Lung (tissue), 12 donors: ENCODE data around the gene ANKRD6. TPM values are rescaled to one million over a fixed set of nuclear protein-coding genes. Genes with fewer than 3 reads are reported as not detected.

Experiments used
- ATAC-seq: fragments of 200-7000 bp; cut with Tn5 transposase; one replicate; pipeline ENCODE4 v1.9.1; 2020; ENCODE audit warnings: moderate number of reproducible peaks; ENCODE audit not compliant: insufficient read depth, low FRiP score
- DNase-seq, 3 donors: peaks; one replicate each; pipeline ENCODE4 v3.0.0-alpha.2; 2013 to 2017
- H3K27ac ChIP-seq, 2 donors: one replicate each; pipeline ENCODE4 v1.5.1; 2013; ENCODE audit warnings: mild to moderate bottlenecking in 2 of 2, moderate library complexity in 2 of 2, control low read depth in 1 of 2, inconsistent platforms in 1 of 2, low read depth in 1 of 2, low read length in 1 of 2
- H3K27me3 ChIP-seq, 3 donors: one replicate each; pipeline ENCODE4 v1.5.1; 2013; ENCODE audit warnings: low read length in 2 of 3; ENCODE audit not compliant: control insufficient read depth in 3 of 3, insufficient read depth in 3 of 3
- H3K36me3 ChIP-seq, 4 donors: one replicate each; pipeline ENCODE4 v1.5.1; 2013; ENCODE audit warnings: low read length in 4 of 4, mild to moderate bottlenecking in 1 of 4, moderate library complexity in 1 of 4; ENCODE audit not compliant: control insufficient read depth in 4 of 4, insufficient read depth in 4 of 4
- H3K4me1 ChIP-seq, 5 donors: one replicate each; pipeline ENCODE4 v1.5.1; 2013; ENCODE audit warnings: low read length in 5 of 5, mild to moderate bottlenecking in 2 of 5, moderate library complexity in 1 of 5; ENCODE audit not compliant: control insufficient read depth in 5 of 5, insufficient read depth in 5 of 5
- H3K4me3 ChIP-seq: one replicate; pipeline ENCODE4 v1.5.1; 2013; ENCODE audit warnings: mild to moderate bottlenecking, control low read depth, moderate library complexity
- H3K9ac ChIP-seq, 2 donors: one replicate each; pipeline ENCODE4 v1.5.1; 2013; ENCODE audit warnings: low read length in 2 of 2, control low read depth in 1 of 2; ENCODE audit not compliant: insufficient read depth in 1 of 2
- H3K9me3 ChIP-seq, 4 donors: one replicate each; pipeline ENCODE4 v1.5.1; 2013; ENCODE audit warnings: low read length in 3 of 4, mild to moderate bottlenecking in 1 of 4, moderate library complexity in 1 of 4; ENCODE audit not compliant: control insufficient read depth in 4 of 4, insufficient read depth in 3 of 4
- WGBS, 2 donors: extraction: QIAGEN DNeasy Blood & Tissue Kit; methylation state at CpG; one replicate each; pipeline ENCODE4 v1.1.7; 2013; 5-methylcytosine and 5-hydroxymethylcytosine counted together
- polyA plus RNA-seq, 2 donors: library from polyadenylated mRNA; stranded (reverse); fragments of 200-250 nt; gene quantifications; one replicate each; pipeline ENCODE4 v1.2.1, GENCODE V29; 2013
- total RNA-seq, 2 donors: library from RNA; depleted of rRNA in 1 of 2; stranded (reverse); fragments of >200 nt in 1 of 2; gene quantifications; one replicate each; pipeline ENCODE4 v1.2.1, GENCODE V29; 2014 to 2021
- TF ChIP-seq, protein P1 (sequence below): IDR thresholded peaks from 2 replicates; pipeline ENCODE4 v1.5.1; 2012; ENCODE audit warnings: mild to moderate bottlenecking; ENCODE audit errors: control extremely low read depth, extremely low read depth
- donor health status: control.
- donor health status: control.
- donor health status: Bipolar disorder and iron deficiency.
- donor health status: healthy.
- donor health status: DM: yes; HTN: yes; CAD: no.

ANKRD6 gene
- total and polyA plus RNA-seq, 4 donors, result 4.4 to 29.4 (median 16.0) TPM

DNA sequence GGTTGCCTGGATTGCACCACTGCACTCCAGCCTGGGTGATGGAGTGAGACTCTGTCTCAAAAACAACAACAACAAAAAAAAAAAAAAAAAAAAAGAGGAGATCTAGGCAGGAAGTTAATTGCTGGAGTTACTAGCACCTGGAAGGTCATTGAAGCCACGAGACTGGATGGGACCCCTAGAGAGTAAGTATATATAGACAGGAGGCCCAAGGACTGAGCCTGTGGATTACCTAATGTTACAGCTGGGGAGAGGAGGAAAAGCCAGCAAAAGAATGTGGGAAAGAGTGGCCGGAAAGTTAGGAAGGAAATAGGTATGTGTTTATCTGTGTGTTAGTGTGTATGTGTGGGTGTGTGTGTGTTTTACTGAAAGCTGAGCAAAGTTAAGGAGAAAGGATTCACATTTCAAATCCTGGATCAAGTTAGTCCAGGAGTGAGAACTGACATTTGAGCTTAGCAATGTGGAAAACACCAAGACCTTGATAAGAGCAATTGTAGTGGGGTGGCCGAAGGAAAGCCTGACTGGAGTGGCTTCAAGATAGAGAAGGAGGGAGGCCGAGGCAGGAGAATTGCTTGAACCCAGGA lies 38.4 kb downstream of the ANKRD6 start:
- Histone ChIP-seq H3K4me1 (peaks cover 0 to 4% (median 0%) of the 10 kb centered on the region in 5 donors), H3K9ac (no peak overlapping the region), H3K27ac (no peak overlapping the region), H3K4me3 (no peak overlapping the region), H3K36me3 (no peaks in the 10 kb centered on the region), H3K9me3 (no peaks in the 10 kb centered on the region), H3K27me3 (no peaks in the 10 kb centered on the region)
- DNase-seq (peak in 1 of 3 donors; percentile 10), ATAC-seq (no peak)
- WGBS, 2 donors, result 66 to 83% methylated on average over 4 of the region's 4 CpGs
- TF ChIP-seq, protein P1, sequence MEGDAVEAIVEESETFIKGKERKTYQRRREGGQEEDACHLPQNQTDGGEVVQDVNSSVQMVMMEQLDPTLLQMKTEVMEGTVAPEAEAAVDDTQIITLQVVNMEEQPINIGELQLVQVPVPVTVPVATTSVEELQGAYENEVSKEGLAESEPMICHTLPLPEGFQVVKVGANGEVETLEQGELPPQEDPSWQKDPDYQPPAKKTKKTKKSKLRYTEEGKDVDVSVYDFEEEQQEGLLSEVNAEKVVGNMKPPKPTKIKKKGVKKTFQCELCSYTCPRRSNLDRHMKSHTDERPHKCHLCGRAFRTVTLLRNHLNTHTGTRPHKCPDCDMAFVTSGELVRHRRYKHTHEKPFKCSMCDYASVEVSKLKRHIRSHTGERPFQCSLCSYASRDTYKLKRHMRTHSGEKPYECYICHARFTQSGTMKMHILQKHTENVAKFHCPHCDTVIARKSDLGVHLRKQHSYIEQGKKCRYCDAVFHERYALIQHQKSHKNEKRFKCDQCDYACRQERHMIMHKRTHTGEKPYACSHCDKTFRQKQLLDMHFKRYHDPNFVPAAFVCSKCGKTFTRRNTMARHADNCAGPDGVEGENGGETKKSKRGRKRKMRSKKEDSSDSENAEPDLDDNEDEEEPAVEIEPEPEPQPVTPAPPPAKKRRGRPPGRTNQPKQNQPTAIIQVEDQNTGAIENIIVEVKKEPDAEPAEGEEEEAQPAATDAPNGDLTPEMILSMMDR, result no peak

DNA sequence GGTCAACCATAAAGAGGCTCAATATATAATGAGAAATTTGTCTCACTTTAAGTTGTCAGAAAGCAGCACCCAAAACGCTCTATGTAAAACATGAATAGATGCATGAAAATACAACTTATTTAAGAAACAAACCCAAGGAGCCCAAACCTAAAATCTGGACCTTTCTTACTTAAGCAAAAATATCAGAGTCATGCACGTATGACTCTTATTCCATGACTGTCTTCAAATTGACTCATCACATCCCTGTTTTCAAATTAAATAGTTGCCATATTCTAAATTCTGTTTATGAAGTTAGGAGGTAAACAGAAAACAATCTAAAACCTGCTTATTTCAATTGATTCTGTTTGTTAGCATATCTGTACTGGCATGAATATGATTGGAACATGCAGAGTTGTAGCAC lies 42.1 kb downstream of the ANKRD6 start:
- H3K9me3 ChIP-seq, result no peaks in the 10 kb centered on the region
- H3K27ac ChIP-seq, result no peak overlapping the region
- H3K36me3 ChIP-seq, result no peaks in the 10 kb centered on the region
- WGBS, 2 donors, result 83 to 89% methylated on average over 2 of the region's 2 CpGs
- no peaks in the 10 kb centered on the region for H3K27me3 ChIP-seq
- peaks cover 0 to 6% (median 0%) of the 10 kb centered on the region in 5 donors for H3K4me1 ChIP-seq
- ATAC-seq (no peak), DNase-seq (no peak)
- TF ChIP-seq, protein P1, result no peak
- H3K4me3 ChIP-seq, result no peak overlapping the region
- H3K9ac ChIP-seq, result no peak overlapping the region

DNA sequence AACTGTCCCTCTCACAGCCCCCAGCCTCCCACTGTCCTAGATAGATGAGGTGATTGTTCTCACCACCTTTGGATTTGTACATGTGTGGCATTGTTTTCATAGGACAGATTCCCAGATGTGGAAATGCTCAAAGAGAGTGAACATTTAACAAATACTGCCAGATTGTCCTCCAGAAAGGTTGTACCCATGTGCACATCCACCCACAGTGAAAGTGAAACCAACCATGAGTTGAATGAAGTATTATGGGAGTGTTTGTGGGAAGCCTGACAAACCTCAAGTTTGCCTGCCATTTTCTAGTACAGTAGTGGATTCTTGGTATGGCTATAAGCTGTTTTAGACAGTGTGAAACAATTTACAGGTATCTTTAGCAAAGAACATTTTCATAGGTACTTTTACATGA lies 42.7 kb downstream of the ANKRD6 start:
- peak overlapping the region in 1 of 2 donors; percentile 22 for H3K27ac ChIP-seq
- TF ChIP-seq, protein P1, result no peak
- no peak overlapping the region for H3K9ac ChIP-seq

DNA sequence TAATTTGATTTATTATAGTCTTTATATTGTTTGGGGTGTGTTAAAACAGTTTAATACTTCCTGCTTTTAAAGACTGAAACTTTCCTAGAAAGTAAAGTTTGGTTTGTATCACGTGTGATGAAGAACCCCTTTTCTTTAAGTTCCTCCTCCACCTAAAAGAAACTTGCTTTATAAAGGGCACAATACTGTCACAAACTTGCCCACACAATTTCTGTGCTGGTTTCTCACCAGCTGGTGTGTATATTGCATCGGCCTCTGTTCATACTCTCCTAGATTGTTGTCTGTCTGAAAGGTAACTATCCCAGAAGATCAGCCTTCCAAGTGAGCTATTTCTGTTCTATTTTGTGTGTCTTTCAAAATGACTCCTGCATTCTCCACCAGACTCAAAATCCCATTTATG lies 46.9 kb downstream of the ANKRD6 start:
- H3K27ac ChIP-seq, result no peak overlapping the region
- no peak overlapping the region for H3K4me3 ChIP-seq
- no peak for DNase-seq
- H3K9me3 ChIP-seq, result no peaks in the 10 kb centered on the region
- no peaks in the 10 kb centered on the region for H3K36me3 ChIP-seq
- no peaks in the 10 kb centered on the region for H3K27me3 ChIP-seq
- TF ChIP-seq, protein P1, result no peak
- no peak overlapping the region for H3K9ac ChIP-seq
- 63 to 82% methylated on average over 2 of the region's 2 CpGs for WGBS, 2 donors
- ATAC-seq, result no peak
- peaks cover 0 to 24% (median 6%) of the 10 kb centered on the region in 5 donors for H3K4me1 ChIP-seq

More for the DNA sequence above, 42.7 kb downstream of the ANKRD6 start:
- Histone ChIP-seq H3K36me3 (no peaks in the 10 kb centered on the region), H3K4me1 (peaks cover 0 to 6% (median 0%) of the 10 kb centered on the region in 5 donors), H3K9me3 (no peaks in the 10 kb centered on the region), H3K4me3 (no peak overlapping the region), H3K27me3 (no peaks in the 10 kb centered on the region)
- peak; percentile 65 for ATAC-seq
- peak in 2 of 3 donors; percentile 25 for DNase-seq
